IPS DF 19.7 (cell line): Measurements from ENCODE around the gene NFYC.

Experiments used
- DNase-seq: peaks from one replicate; pipeline ENCODE4 v3.0.0-alpha.2; 2013; ENCODE audit warnings: low read depth, low spot score

Gene NFYC

GRCh38 chr1:40758578-40759343 lies 67.3 kb downstream of the NFYC start:
- no peak for DNase-seq

- no peak for DNase-seq
Observed at GRCh38 chr1:40760984-40761383, 69.5 kb downstream of the NFYC start.

GRCh38 chr1:40762144-40762923 lies 70.8 kb downstream of the NFYC start:
- DNase-seq, result no peak

- DNase-seq, result no peak
Observed at GRCh38 chr1:40763742-40764532, 72.4 kb downstream of the NFYC start.

- DNase-seq, result no peak
Observed at GRCh38 chr1:40764981-40765380, 73.5 kb downstream of the NFYC start.

- no peak for DNase-seq
Observed at GRCh38 chr1:40766017-40766416, 74.5 kb downstream of the NFYC start.

- no peak for DNase-seq
Observed at GRCh38 chr1:40766560-40766959, 75.1 kb downstream of the NFYC start.

- no peak for DNase-seq
Observed at GRCh38 chr1:40768146-40768990, 76.9 kb downstream of the NFYC start.

GRCh38 chr1:40769815-40770214 lies 78.3 kb downstream of the NFYC start:
- no peak for DNase-seq

GRCh38 chr1:40770296-40771070 lies 79.0 kb downstream of the NFYC start:
- DNase-seq, result no peak

GRCh38 chr1:40772146-40772955 lies 80.8 kb downstream of the NFYC start:
- no peak for DNase-seq

- no peak for DNase-seq
Observed at GRCh38 chr1:40773748-40774265, 82.3 kb downstream of the NFYC start.

GRCh38 chr1:40774266-40774998 lies 82.9 kb downstream of the NFYC start:
- DNase-seq, result no peak

GRCh38 chr1:40776236-40777072 lies 85.0 kb downstream of the NFYC start:
- no peak for DNase-seq

- DNase-seq, result no peak
Observed at GRCh38 chr1:40777224-40777970, 85.9 kb downstream of the NFYC start.

GRCh38 chr1:40780678-40781607 lies 89.4 kb downstream of the NFYC start:
- no peak for DNase-seq
